DND-41 (cell line): Measurements from ENCODE around the gene STRN4.

ENCODE experiments used
- ATAC-seq: fragments of 200-7000 bp; cut with Tn5 transposase; 3 replicates; pipeline ENCODE4 v1.9.1; 2021; ENCODE audit warnings: low read depth; ENCODE audit not compliant: insufficient read depth
- DNase-seq: peaks from one replicate; pipeline ENCODE4 v3.0.0-alpha.2; 2020
- H2AFZ ChIP-seq: 2 replicates; pipeline ENCODE4 v1.6.0; 2012; ENCODE audit warnings: low read depth, low read length
- H3K27ac ChIP-seq: 2 replicates; pipeline ENCODE4 v1.5.1; 2012; ENCODE audit warnings: low read length, inconsistent platforms
- H3K27me3 ChIP-seq: fragments of 200-600 bp; sonication (generic); 2 replicates; pipeline ENCODE4 v1.6.0; 2012; ENCODE audit warnings: low read length, mild to moderate bottlenecking, inconsistent platforms; ENCODE audit not compliant: insufficient read depth, poor library complexity
- H3K36me3 ChIP-seq: 2 replicates; pipeline ENCODE4 v1.5.1; 2012; ENCODE audit warnings: low read length, inconsistent platforms; ENCODE audit not compliant: insufficient read depth
- H3K4me1 ChIP-seq: 2 replicates; pipeline ENCODE4 v1.5.1; 2012; ENCODE audit warnings: mild to moderate bottlenecking, low read length; ENCODE audit not compliant: insufficient read depth
- H3K4me2 ChIP-seq: 2 replicates; pipeline ENCODE4 v1.6.0; 2012; ENCODE audit warnings: mild to moderate bottlenecking, moderate library complexity, low read length, inconsistent platforms; ENCODE audit not compliant: insufficient read depth
- H3K4me3 ChIP-seq, 2 experiments: fragments of 200-600 bp in 1 of 2; shearing (Covaris generic) in 1 of 2; 2 replicates each; pipeline ENCODE4 v1.5.1; 2012 to 2016; ENCODE audit warnings: inconsistent platforms in 2 of 2, low read length in 2 of 2, mild to moderate bottlenecking in 2 of 2, low read depth in 1 of 2, moderate library complexity in 1 of 2
- H3K79me2 ChIP-seq: 2 replicates; pipeline ENCODE4 v1.6.0; 2012; ENCODE audit warnings: low read length, inconsistent platforms; ENCODE audit not compliant: insufficient read depth
- H3K9ac ChIP-seq: 2 replicates; pipeline ENCODE4 v1.6.0; 2012; ENCODE audit warnings: low read depth, mild to moderate bottlenecking, inconsistent platforms, low read length, moderate library complexity
- H3K9me3 ChIP-seq: 2 replicates; pipeline ENCODE4 v1.5.1; 2012; ENCODE audit warnings: low read length, moderate library complexity, mild to moderate bottlenecking, inconsistent platforms; ENCODE audit not compliant: insufficient read depth, severe bottlenecking
- H4K20me1 ChIP-seq: 2 replicates; pipeline ENCODE4 v1.6.0; 2012; ENCODE audit warnings: low read length; ENCODE audit not compliant: insufficient read depth
- CTCF ChIP-seq: IDR thresholded peaks from 2 replicates; pipeline ENCODE4 v1.5.1; 2012; ENCODE audit warnings: borderline replicate concordance, low read length, moderate library complexity, mild to moderate bottlenecking; ENCODE audit not compliant: poor library complexity, severe bottlenecking; ENCODE audit errors: extremely low read depth
- EZH2 ChIP-seq: IDR thresholded peaks from 3 replicates; pipeline ENCODE4 v1.6.1; 2012; ENCODE audit warnings: borderline replicate concordance, low read depth, mild to moderate bottlenecking, moderate library complexity, low read length, inconsistent platforms; ENCODE audit not compliant: severe bottlenecking

Gene STRN4

GRCh38 chr19:46726971-46727501, 19.2 kb downstream of the STRN4 start:
- DNase-seq (no peak), ATAC-seq (no peak)
- Histone ChIP-seq H3K4me3 (no peak overlapping the region), H3K4me2 (no peak overlapping the region), H3K9me3 (no peaks in the 10 kb centered on the region), H3K36me3 (peaks cover 100% of the 10 kb centered on the region), H3K27ac (no peak overlapping the region), H3K27me3 (no peaks in the 10 kb centered on the region), H4K20me1 (peaks cover 85% of the 10 kb centered on the region), H3K9ac (no peak overlapping the region), H3K79me2 (peaks cover 42% of the 10 kb centered on the region), H2AFZ (no peak overlapping the region), H3K4me1 (no peaks in the 10 kb centered on the region)
- TF ChIP-seq EZH2 (no peak), CTCF (no peak)

- Histone ChIP-seq H3K9me3 (no peaks in the 10 kb centered on the region), H3K27me3 (no peaks in the 10 kb centered on the region), H3K4me2 (no peak overlapping the region), H2AFZ (no peak overlapping the region), H3K79me2 (peaks cover 37% of the 10 kb centered on the region), H4K20me1 (peaks cover 85% of the 10 kb centered on the region), H3K9ac (no peak overlapping the region), H3K36me3 (peaks cover 100% of the 10 kb centered on the region), H3K27ac (no peak overlapping the region), H3K4me1 (0 out of 2 replicates have a peak, but pooled peaks cover under 1% of the 10 kb centered on the region), H3K4me3 (no peak overlapping the region)
- no peak for DNase-seq
- TF ChIP-seq EZH2 = no peak
- no peak for TF ChIP-seq CTCF
- ATAC-seq = no peak
These were observed 19.7 kb downstream of the STRN4 start for GRCh38 chr19:46726551-46726950.

GRCh38 chr19:46725859-46726393, 20.3 kb downstream of the STRN4 start:
- Histone ChIP-seq H3K4me3 (no peak overlapping the region), H3K9me3 (no peaks in the 10 kb centered on the region), H4K20me1 (peaks cover 85% of the 10 kb centered on the region), H3K27me3 (no peaks in the 10 kb centered on the region), H3K9ac (no peak overlapping the region), H3K4me2 (no peak overlapping the region), H3K27ac (no peak overlapping the region), H3K4me1 (peaks cover 4% of the 10 kb centered on the region; the same call in 1 of the 2 replicates), H2AFZ (no peak overlapping the region), H3K36me3 (peaks cover 100% of the 10 kb centered on the region), H3K79me2 (peaks cover 31% of the 10 kb centered on the region)
- ATAC-seq (no peak), DNase-seq (no peak)
- TF ChIP-seq EZH2 (no peak), CTCF (no peak)
